ENCODE measurements around the gene REXO1. TPM values are rescaled to one million over a fixed set of nuclear protein-coding genes. Genes with fewer than 3 reads are reported as not detected.

The REXO1 gene
- total RNA-seq, 2 donors from 2014 or later = 29.8 to 59.1 TPM

- no peaks in the 10 kb centered on the region for H3K9me3 ChIP-seq
- H3K27me3 ChIP-seq (replicated peaks; ENCODE audit: insufficient read depth) = no peaks in the 10 kb centered on the region
- H3K4me3 ChIP-seq = peak overlapping the region in 1 of 2 donors; percentile 67
- WGBS = 87% methylated on average over 17 of the region's 17 CpGs
- TF ChIP-seq POLR2A (IDR thresholded peaks at IDR 0.05) (no peak), CTCF (IDR thresholded peaks at IDR 0.05) (no peak), POLR2AphosphoS5 (IDR thresholded peaks at IDR 0.05) (no peak)
- no peak for DNase-seq (ENCODE audit: low spot score)
- H3K27ac ChIP-seq = peak overlapping the region; percentile 81 to 89
- intact Hi-C loops (cut with DNase I) = no loop called here
- peaks cover 8% of the 10 kb centered on the region for H3K4me1 ChIP-seq (replicated peaks)
- no peaks in the 10 kb centered on the region for H3K36me3 ChIP-seq
Observed at GRCh38 chr19:1865172-1866010, 17.1 kb upstream of the REXO1 start.

DNA sequence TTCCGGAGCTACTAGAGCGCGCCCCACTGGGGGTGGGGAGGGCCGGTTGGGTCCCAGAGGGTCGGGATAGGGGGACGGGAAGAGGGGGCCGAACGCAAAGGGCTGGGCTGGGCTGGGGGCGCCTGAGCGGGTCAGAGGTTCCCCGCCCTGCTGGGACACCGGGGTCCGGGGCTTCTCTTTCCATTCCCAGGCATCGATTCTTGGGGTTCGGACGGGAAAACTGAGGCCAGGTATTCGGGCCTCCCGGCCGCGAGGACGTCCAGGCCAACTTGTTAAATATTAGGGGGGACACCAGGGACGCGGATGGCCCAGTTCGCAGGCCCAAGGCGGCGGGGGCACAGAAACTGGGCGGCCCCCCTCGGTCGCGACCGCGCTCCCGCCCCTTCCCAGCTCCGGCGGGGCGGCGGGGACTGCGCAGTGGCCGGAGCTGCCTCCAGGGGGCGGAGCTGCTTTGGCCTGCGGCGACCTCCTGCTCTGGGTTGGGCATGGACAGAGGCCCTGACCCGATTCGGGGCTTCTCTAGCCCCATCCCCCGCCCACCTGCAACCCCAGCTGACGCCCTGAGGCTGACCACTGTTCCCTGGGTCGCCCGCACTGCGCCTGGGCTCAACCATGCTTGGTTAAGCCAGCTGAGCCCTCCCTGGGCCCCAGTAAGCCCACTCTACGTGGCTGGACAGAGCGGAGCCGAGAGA, 16.3 kb upstream of the REXO1 start:
- peak overlapping the region; percentile 66 to 67 for H3K4me3 ChIP-seq
- peaks cover 13% of the 10 kb centered on the region for H3K4me1 ChIP-seq (replicated peaks)
- H3K27ac ChIP-seq = peak overlapping the region; percentile 81 to 89
- no peaks in the 10 kb centered on the region for H3K27me3 ChIP-seq (replicated peaks; ENCODE audit: insufficient read depth)
- no peaks in the 10 kb centered on the region for H3K9me3 ChIP-seq
- no peak for TF ChIP-seq POLR2AphosphoS5 (IDR thresholded peaks at IDR 0.05)
- no peak for TF ChIP-seq POLR2A (IDR thresholded peaks at IDR 0.05)
- peak; percentile 69 to 91 (median 81) for TF ChIP-seq CTCF (IDR thresholded peaks at IDR 0.05)
- DNase-seq (ENCODE audit: low spot score) = peak; percentile 58
- no peaks in the 10 kb centered on the region for H3K36me3 ChIP-seq
- intact Hi-C loops (cut with DNase I) = no loop called here
- 6% methylated on average over 52 of the region's 52 CpGs for WGBS

- DNase-seq (ENCODE audit: low spot score) = peak; percentile 89
- Histone ChIP-seq H3K27me3 (replicated peaks; ENCODE audit: insufficient read depth) (no peaks in the 10 kb centered on the region), H3K4me1 (replicated peaks) (peaks cover 13% of the 10 kb centered on the region), H3K27ac (peak overlapping the region; percentile 81 to 89), H3K4me3 (peak overlapping the region; percentile 66 to 67), H3K9me3 (no peaks in the 10 kb centered on the region), H3K36me3 (no peaks in the 10 kb centered on the region)
- intact Hi-C loops (cut with DNase I) = no loop called here
- TF ChIP-seq CTCF (IDR thresholded peaks at IDR 0.05) (no peak), POLR2A (IDR thresholded peaks at IDR 0.05) (peak; percentile 33), POLR2AphosphoS5 (IDR thresholded peaks at IDR 0.05) (peak; percentile 50)
- WGBS = 2% methylated on average over 30 of the region's 115 CpGs
Observed at GRCh38 chr19:1863638-1864479, 15.6 kb upstream of the REXO1 start.

DNA sequence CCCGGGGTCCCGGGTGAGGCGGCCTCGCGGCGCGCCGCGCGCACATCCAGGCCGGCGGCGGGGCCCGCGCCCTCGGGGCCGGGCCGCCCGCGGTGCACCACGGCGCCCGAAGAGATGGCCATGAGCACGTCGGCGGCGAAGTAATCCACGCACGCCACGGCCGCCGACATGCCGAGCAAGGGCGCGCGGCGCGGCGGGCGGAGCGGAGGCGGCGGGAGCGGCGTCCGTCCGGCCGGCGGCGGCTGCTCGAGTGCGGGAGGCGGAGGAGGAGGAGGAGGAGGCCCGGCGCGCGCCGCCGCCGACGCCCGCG, 15.0 kb upstream of the REXO1 start, which contains the start of gene KLF16:
KLF16 (minus strand) TSS at position 252 of the 310 bp plus-strand sequence; CDS start at position 170, 82 bp downstream.
- H3K27me3 ChIP-seq (replicated peaks; ENCODE audit: insufficient read depth) = no peaks in the 10 kb centered on the region
- H3K4me1 ChIP-seq (replicated peaks) = peaks cover 13% of the 10 kb centered on the region
- H3K9me3 ChIP-seq = no peaks in the 10 kb centered on the region
- no CpG with 5 or more reads among the region's 63 CpGs for WGBS
- no peak for DNase-seq (ENCODE audit: low spot score)
- H3K36me3 ChIP-seq = no peaks in the 10 kb centered on the region
- H3K27ac ChIP-seq = peak within 1 kb of the TSS; percentile 81 to 89
- peak within 1 kb of the TSS; percentile 66 to 67 for H3K4me3 ChIP-seq
- intact Hi-C loops (cut with DNase I) = no loop called here
- no peak for TF ChIP-seq POLR2AphosphoS5 (IDR thresholded peaks at IDR 0.05)
- TF ChIP-seq POLR2A (IDR thresholded peaks at IDR 0.05) = peak; percentile 23
- no peak for TF ChIP-seq CTCF (IDR thresholded peaks at IDR 0.05)
